IMR-90 (cell line): ENCODE data around the gene ORMDL3. TPM values are rescaled to one million over a fixed set of nuclear protein-coding genes. Genes with fewer than 3 reads are reported as not detected.

Experiments
- ATAC-seq: fragments of 200-7000 bp; cut with Tn5 transposase; 2 replicates; pipeline ENCODE4 v1.9.1; 2020; ENCODE audit warnings: low read depth, mild to moderate bottlenecking, moderate library complexity
- BruUV-seq: library from RNA; stranded (reverse); fragments of 400-500 nt; replicated peaks from 2 replicates; lab custom pipeline; 2021; lab: Mats Ljungman, UMichigan
- CTCF ChIA-PET: fragments of 300-600 bp; formaldehyde crosslinking; extraction: SDS; loops from one replicate; lab custom pipeline; 2021; ENCODE audit warnings: antibody characterized with exemption; lab: Yijun Ruan, JAX
- POLR2A ChIA-PET: fragments of 300-600 bp; sonication (Branson Sonifier 250); formaldehyde crosslinking; loops from one replicate; lab custom pipeline; 2022; ENCODE audit warnings: antibody characterized with exemption; ENCODE audit not compliant: unreplicated experiment; lab: Charles Lee
- DNase-seq: peaks from one replicate; pipeline ENCODE4 v3.0.0; 2013
- H2AFZ ChIP-seq: replicated peaks from 2 replicates; pipeline ENCODE3; 2013; ENCODE audit warnings: low read length, mild to moderate bottlenecking; ENCODE audit not compliant: poor library complexity
- H2AK5ac ChIP-seq: 2 replicates; pipeline ENCODE4 v1.6.1; 2013; ENCODE audit warnings: low read depth, low read length, inconsistent platforms
- H2AK9ac ChIP-seq: replicated peaks from 2 replicates; pipeline ENCODE3; 2013; ENCODE audit warnings: mild to moderate bottlenecking, low read depth, low read length, moderate library complexity; ENCODE audit not compliant: poor library complexity
- H2BK120ac ChIP-seq: 2 replicates; pipeline ENCODE4 v1.6.1; 2013; ENCODE audit warnings: low read depth, low read length, inconsistent platforms
- H2BK15ac ChIP-seq: 3 replicates; pipeline ENCODE4 v1.6.1; 2013; ENCODE audit warnings: low read depth, low read length, inconsistent platforms
- H2BK20ac ChIP-seq: 2 replicates; pipeline ENCODE4 v1.6.1; 2013; ENCODE audit warnings: low read depth, mild to moderate bottlenecking, inconsistent platforms, low read length, moderate library complexity
- H2BK5ac ChIP-seq: 2 replicates; pipeline ENCODE4 v1.6.1; 2013; ENCODE audit warnings: mild to moderate bottlenecking, low read depth, low read length, inconsistent platforms; ENCODE audit not compliant: poor library complexity, severe bottlenecking
- H3K14ac ChIP-seq: replicated peaks from 2 replicates; pipeline ENCODE4 v1.6.1; 2013; ENCODE audit warnings: low read depth, low read length, inconsistent platforms
- H3K18ac ChIP-seq: 2 replicates; pipeline ENCODE4 v1.6.1; 2013; ENCODE audit warnings: low read depth, low read length, control low read depth
- H3K23ac ChIP-seq: 2 replicates; pipeline ENCODE4 v1.6.1; 2013; ENCODE audit warnings: low read depth, low read length, inconsistent platforms
- H3K27ac ChIP-seq: 2 replicates; pipeline ENCODE4 v1.5.1; 2013; ENCODE audit warnings: mild to moderate bottlenecking, control low read depth, low read length; ENCODE audit not compliant: insufficient read depth
- H3K27me3 ChIP-seq: 2 replicates; pipeline ENCODE4 v1.6.1; 2013; ENCODE audit warnings: low read length; ENCODE audit not compliant: control insufficient read depth, insufficient read depth
- H3K36me3 ChIP-seq: 2 replicates; pipeline ENCODE4 v1.6.1; 2013; ENCODE audit warnings: low read length, mixed read lengths; ENCODE audit not compliant: control insufficient read depth, insufficient read depth
- H3K4ac ChIP-seq: 2 replicates; pipeline ENCODE4 v1.6.1; 2013; ENCODE audit warnings: low read depth, low read length, inconsistent platforms
- H3K4me1 ChIP-seq: 2 replicates; pipeline ENCODE4 v1.6.1; 2013; ENCODE audit warnings: low read length, mixed read lengths; ENCODE audit not compliant: control insufficient read depth, insufficient read depth
- H3K4me2 ChIP-seq: 2 replicates; pipeline ENCODE4 v1.6.1; 2013; ENCODE audit warnings: low read depth, mild to moderate bottlenecking, control low read depth, low read length, moderate library complexity
- H3K4me3 ChIP-seq: 2 replicates; pipeline ENCODE4 v1.5.1; 2013; ENCODE audit warnings: low read depth, mild to moderate bottlenecking, control low read depth, low read length, moderate library complexity; ENCODE audit not compliant: insufficient read depth
- H3K56ac ChIP-seq: 2 replicates; pipeline ENCODE4 v1.6.1; 2013; ENCODE audit warnings: low read length, inconsistent platforms; ENCODE audit not compliant: insufficient read depth; ENCODE audit errors: extremely low read depth
- H3K79me1 ChIP-seq, 2 experiments: 2 replicates each; pipeline ENCODE4 v1.6.1; 2013; ENCODE audit warnings: low read length in 2 of 2, inconsistent platforms in 1 of 2, low read depth in 1 of 2
- H3K9ac ChIP-seq: 2 replicates; pipeline ENCODE4 v1.6.1; 2013; ENCODE audit warnings: low read depth, low read length, control low read depth
- H3K9me1 ChIP-seq: 2 replicates; pipeline ENCODE4 v1.6.1; 2013; ENCODE audit warnings: low read length, inconsistent platforms; ENCODE audit not compliant: insufficient read depth
- H3K9me3 ChIP-seq: 2 replicates; pipeline ENCODE4 v1.6.1; 2013; ENCODE audit warnings: low read length; ENCODE audit not compliant: control insufficient read depth, insufficient read depth
- H4K20me1 ChIP-seq: 2 replicates; pipeline ENCODE4 v1.6.1; 2013; ENCODE audit warnings: low read length, inconsistent platforms; ENCODE audit not compliant: insufficient read depth
- H4K5ac ChIP-seq: 2 replicates; pipeline ENCODE4 v1.6.1; 2013; ENCODE audit warnings: mild to moderate bottlenecking, low read depth, low read length, control low read depth
- H4K8ac ChIP-seq, 2 experiments: 2 replicates each; pipeline ENCODE4 v1.6.1; 2013; ENCODE audit warnings: low read depth in 2 of 2, low read length in 2 of 2, control low read depth in 1 of 2, inconsistent platforms in 1 of 2
- H4K91ac ChIP-seq: 2 replicates; pipeline ENCODE4 v1.6.1; 2013; ENCODE audit warnings: low read depth, low read length, inconsistent platforms; ENCODE audit not compliant: insufficient read depth
- CEBPB ChIP-seq: IDR thresholded peaks from 2 replicates; pipeline ENCODE4 v1.6.1; 2012; ENCODE audit warnings: low read depth, low read length, improper control_type of control experiment
- CHD1 ChIP-seq: IDR thresholded peaks from 2 replicates; pipeline ENCODE4 v1.6.1; 2012; ENCODE audit warnings: low read depth, low read length, improper control_type of control experiment
- CTCF ChIP-seq: conservative IDR thresholded peaks from 2 replicates; pipeline ENCODE4 v1.5.1; 2012; ENCODE audit warnings: mild to moderate bottlenecking, low read depth, low read length, improper control_type of control experiment
- MAFK ChIP-seq: IDR thresholded peaks from 2 replicates; pipeline ENCODE4 v1.6.1; 2012; ENCODE audit warnings: low read depth, low read length, improper control_type of control experiment
- MAZ ChIP-seq: IDR thresholded peaks from 2 replicates; pipeline ENCODE4 v1.6.1; 2012; ENCODE audit warnings: low read depth, mild to moderate bottlenecking, low read length, improper control_type of control experiment, moderate library complexity, borderline replicate concordance
- MXI1 ChIP-seq: IDR thresholded peaks from 2 replicates; pipeline ENCODE4 v1.6.1; 2012; ENCODE audit warnings: low read depth, mild to moderate bottlenecking, low read length, moderate library complexity, borderline replicate concordance
- NFE2L2 ChIP-seq: fragments of 150-350 bp; IDR thresholded peaks from 2 replicates; pipeline ENCODE4 v1.6.1; 2016; ENCODE audit warnings: low read depth, mild to moderate bottlenecking, low read length
- POLR2A ChIP-seq: IDR thresholded peaks from 2 replicates; pipeline ENCODE4 v1.6.1; 2012; ENCODE audit warnings: mild to moderate bottlenecking, low read depth, low read length
- RAD21 ChIP-seq: IDR thresholded peaks from 2 replicates; pipeline ENCODE4 v1.6.1; 2012; ENCODE audit warnings: low read length, improper control_type of control experiment
- RCOR1 ChIP-seq: IDR thresholded peaks from 2 replicates; pipeline ENCODE4 v1.6.1; 2012; ENCODE audit warnings: mild to moderate bottlenecking, low read length, improper control_type of control experiment; ENCODE audit not compliant: insufficient replicate concordance
- RFX5 ChIP-seq: IDR thresholded peaks from 2 replicates; pipeline ENCODE4 v1.8.0; 2012; ENCODE audit warnings: low read depth, mild to moderate bottlenecking, low read length, moderate library complexity
- USF2 ChIP-seq: fragments of 150-350 bp; IDR thresholded peaks from 2 replicates; pipeline ENCODE4 v1.6.1; 2017; ENCODE audit warnings: mild to moderate bottlenecking, antibody characterized with exemption, low read length, low read depth
- WGBS, 2 experiments: methylation state at CpG; one replicate each; pipeline versions ENCODE4 v1.1.5 to v1.1.7; 2013; ENCODE audit warnings: missing lambda C conversion rate in 2 of 2; ENCODE audit not compliant: insufficient read length in 1 of 2; ENCODE audit errors: extremely low coverage in 2 of 2; 5-methylcytosine and 5-hydroxymethylcytosine counted together
- dilution Hi-C: fragments of 300-500 bp; cut with HindIII; formaldehyde crosslinking; loops from one replicate; pipeline ENCODE4 v1.14.3; 2018; ENCODE audit warnings: low sequenced_read_pairs; ENCODE audit not compliant: unreplicated experiment
- in situ Hi-C: fragments of 300-500 bp; cut with MboI; formaldehyde crosslinking; loops from 3 replicates; pipeline ENCODE4 v1.14.3; 2019; ENCODE audit warnings: low sequenced_read_pairs, inconsistent platforms, mixed read lengths
- intact Hi-C: fragments of 100-400 bp; cut with micrococcal nuclease; formaldehyde crosslinking; loops from 2 replicates; pipeline ENCODE4 v1.10.0; 2022
- polyA plus RNA-seq, 3 experiments: library from polyadenylated mRNA; depleted of rRNA; stranded (reverse); fragments of >200 nt; gene quantifications; 2 replicates each; pipeline ENCODE4 v1.2.3, GENCODE V29; 2012; ENCODE audit warnings: low replicate concordance in 1 of 3
- total RNA-seq: library from RNA; depleted of rRNA; stranded (reverse); fragments of >200 nt; gene quantifications from 2 replicates; pipeline ENCODE4 v1.2.3, GENCODE V29; 2012

ORMDL3 gene
- total and polyA plus RNA-seq, 2 of the 4 experiments (the other 2 are of a cell fraction) = 45.7 to 78.6 TPM

GRCh38 chr17:39969375-39969774 lies 42.0 kb upstream of the ORMDL3 start:
- Histone ChIP-seq H2AK9ac (no peak overlapping the region), H2BK5ac (no peak overlapping the region), H2AK5ac (no peak overlapping the region), H3K27ac (no peak overlapping the region), H3K4me1 (no peaks in the 10 kb centered on the region), H4K91ac (no peak overlapping the region), H3K4me3 (no peak overlapping the region), H3K9me3 (no peaks in the 10 kb centered on the region), H4K20me1 (no peaks in the 10 kb centered on the region), H4K8ac (no peak overlapping the region), H3K4ac (no peak overlapping the region), H3K79me1 (no peaks in the 10 kb centered on the region), H3K56ac (no peak overlapping the region), H2BK20ac (no peak overlapping the region), H4K5ac (no peak overlapping the region), H3K23ac (no peak overlapping the region), H3K9me1 (no peaks in the 10 kb centered on the region), H2BK15ac (no peak overlapping the region), H3K27me3 (peaks cover 56% of the 10 kb centered on the region), H3K9ac (no peak overlapping the region), H3K18ac (no peak overlapping the region), H3K14ac (no peak overlapping the region), H2AFZ (no peak overlapping the region), H2BK120ac (no peak overlapping the region), H3K36me3 (no peaks in the 10 kb centered on the region), H3K4me2 (no peak overlapping the region)
- no TSS peak for BruUV-seq
- ChIA-PET POLR2A (no interaction called here), CTCF (interaction anchor here (0.7 to 1.0 kb wide), 2 partner anchors 8 to 12 kb away, joined by 3 to 5 read pairs; no protein-coding TSS in a partner anchor)
- dilution Hi-C loops = no loop called here
- intact Hi-C loops = no loop called here
- no peak for TF ChIP-seq RFX5
- TF ChIP-seq CEBPB = no peak
- TF ChIP-seq MXI1 = no peak
- no peak for TF ChIP-seq CHD1
- TF ChIP-seq USF2 = no peak
- no peak for TF ChIP-seq RAD21
- TF ChIP-seq MAFK = no peak
- no peak for TF ChIP-seq NFE2L2
- no peak for TF ChIP-seq CTCF
- TF ChIP-seq POLR2A = no peak
- TF ChIP-seq RCOR1 = no peak
- no peak for TF ChIP-seq MAZ
- WGBS, 2 experiments = 13% methylated on average over 6 of the region's 6 CpGs; no CpG with 5 or more reads in 1 of the 2 experiments
- DNase-seq (no peak), ATAC-seq (no peak)
- in situ Hi-C loops = no loop called here
